ENCODE data around the gene CNN2.

The CNN2 gene

GRCh38 chr19:1045247-1045603 lies 18.8 kb downstream of the CNN2 start:
- Histone ChIP-seq H3K4me3 (no peak overlapping the region), H3K9ac (no peak overlapping the region), H3K9me3 (replicated peaks in 1 of 11) (no peaks in the 10 kb centered on the region; a peak in 1 of 22 replicates), H3K4me2 (no peak overlapping the region), H3K27me3 (no peaks in the 10 kb centered on the region), H4K20me1 (peaks cover 0 to 24% (median 15%) of the 10 kb centered on the region in 11 experiments; a peak in 13 of 22 replicates), H3K27ac (no peak overlapping the region), H3K36me3 (peaks cover 0 to 54% (median 0%) of the 10 kb centered on the region in 11 experiments; a peak in 7 of 22 replicates), H3K4me1 (peaks cover 22 to 62% (median 47%) of the 10 kb centered on the region in 10 experiments)
- no peak for TF ChIP-seq Cebpa-rat (IDR thresholded peaks at IDR 0.05)

- H3K27me3 ChIP-seq, result no peaks in the 10 kb centered on the region
- H3K4me3 ChIP-seq, result no peak overlapping the region
- no peak overlapping the region for H3K27ac ChIP-seq
- H4K20me1 ChIP-seq, result peaks cover 0 to 23% (median 13%) of the 10 kb centered on the region in 11 experiments; a peak in 13 of 22 replicates
- H3K9me3 ChIP-seq (replicated peaks in 1 of 11), result no peaks in the 10 kb centered on the region; a peak in 1 of 22 replicates
- H3K4me2 ChIP-seq, result peak overlapping the region in 7 of 11 experiments; percentile 15 to 45 (median 32); a peak in 11 of 22 replicates
- H3K9ac ChIP-seq, result no peak overlapping the region
- peaks cover 17 to 53% (median 37%) of the 10 kb centered on the region in 10 experiments for H3K4me1 ChIP-seq
- TF ChIP-seq Cebpa-rat (IDR thresholded peaks at IDR 0.05), result no peak
- peaks cover 0 to 59% (median 0%) of the 10 kb centered on the region in 11 experiments; a peak in 7 of 22 replicates for H3K36me3 ChIP-seq
Measured at GRCh38 chr19:1046117-1046626, 19.8 kb downstream of the CNN2 start.

- Histone ChIP-seq H3K4me1 (peaks cover 8 to 44% (median 28%) of the 10 kb centered on the region in 10 experiments; a peak in 19 of 20 replicates), H3K36me3 (peaks cover 0 to 61% (median 0%) of the 10 kb centered on the region in 11 experiments; a peak in 7 of 22 replicates), H3K9ac (no peak overlapping the region), H3K4me2 (peak overlapping the region in 4 of 11 experiments; percentile 5 to 49 (median 38); a peak in 5 of 22 replicates), H3K9me3 (replicated peaks in 1 of 11) (no peaks in the 10 kb centered on the region; a peak in 1 of 22 replicates), H3K27ac (no peak overlapping the region), H3K27me3 (no peaks in the 10 kb centered on the region), H3K4me3 (no peak overlapping the region), H4K20me1 (peaks cover 0 to 14% (median 4%) of the 10 kb centered on the region in 11 experiments; a peak in 11 of 22 replicates)
- TF ChIP-seq Cebpa-rat (IDR thresholded peaks at IDR 0.05), result no peak
Measured at GRCh38 chr19:1046836-1047695, 20.7 kb downstream of the CNN2 start.

- Histone ChIP-seq H3K9ac (no peak overlapping the region), H3K4me2 (no peak overlapping the region), H4K20me1 (peaks cover 0 to 9% (median 0%) of the 10 kb centered on the region in 11 experiments; a peak in 6 of 22 replicates), H3K27me3 (no peaks in the 10 kb centered on the region), H3K4me3 (no peak overlapping the region), H3K9me3 (replicated peaks in 1 of 11) (no peaks in the 10 kb centered on the region; a peak in 1 of 22 replicates), H3K4me1 (peaks cover 2 to 38% (median 23%) of the 10 kb centered on the region in 10 experiments; a peak in 18 of 20 replicates), H3K36me3 (peaks cover 0 to 54% (median 0%) of the 10 kb centered on the region in 11 experiments; a peak in 7 of 22 replicates), H3K27ac (no peak overlapping the region)
- no peak for TF ChIP-seq Cebpa-rat (IDR thresholded peaks at IDR 0.05)
Measured at GRCh38 chr19:1047696-1048147, 21.3 kb downstream of the CNN2 start.

- Histone ChIP-seq H3K4me1 (peaks cover 0 to 34% (median 18%) of the 10 kb centered on the region in 10 experiments; a peak in 16 of 20 replicates), H3K36me3 (peaks cover 0 to 58% (median 0%) of the 10 kb centered on the region in 11 experiments; a peak in 7 of 22 replicates), H3K4me2 (no peak overlapping the region), H3K27ac (no peak overlapping the region), H3K27me3 (no peaks in the 10 kb centered on the region), H3K9me3 (replicated peaks in 1 of 11) (no peaks in the 10 kb centered on the region; a peak in 1 of 22 replicates), H4K20me1 (peaks cover 0 to 8% (median 0%) of the 10 kb centered on the region in 11 experiments; a peak in 2 of 22 replicates), H3K4me3 (no peak overlapping the region), H3K9ac (no peak overlapping the region)
- TF ChIP-seq Cebpa-rat (IDR thresholded peaks at IDR 0.05), result no peak
Measured at GRCh38 chr19:1049106-1049505, 22.7 kb downstream of the CNN2 start.

- TF ChIP-seq Cebpa-rat (IDR thresholded peaks at IDR 0.05), result peak in 2 of 11 experiments; percentile 39 to 74; a peak in 1 of 22 replicates
- H3K9ac ChIP-seq, result no peak overlapping the region
- no peak overlapping the region for H3K4me3 ChIP-seq
- peaks cover 0 to 29% (median 15%) of the 10 kb centered on the region in 10 experiments; a peak in 16 of 20 replicates for H3K4me1 ChIP-seq
- H3K27ac ChIP-seq, result 0 out of 22 replicates have a peak overlapping the region, but pooled peaks of 1 of the 11 experiments have one; percentile 30
- H4K20me1 ChIP-seq, result peaks cover 0 to 10% (median 0%) of the 10 kb centered on the region in 11 experiments; a peak in 3 of 22 replicates
- no peaks in the 10 kb centered on the region for H3K27me3 ChIP-seq
- H3K36me3 ChIP-seq, result peaks cover 0 to 59% (median 0%) of the 10 kb centered on the region in 11 experiments; a peak in 7 of 22 replicates
- H3K9me3 ChIP-seq (replicated peaks in 1 of 11), result no peaks in the 10 kb centered on the region; a peak in 1 of 22 replicates
- H3K4me2 ChIP-seq, result 0 out of 22 replicates have a peak overlapping the region, but pooled peaks of 1 of the 11 experiments have one; percentile 23
Measured at GRCh38 chr19:1049800-1050199, 23.4 kb downstream of the CNN2 start.

- Histone ChIP-seq H3K4me3 (no peak overlapping the region), H3K4me1 (peaks cover 0 to 23% (median 11%) of the 10 kb centered on the region in 10 experiments; a peak in 16 of 20 replicates), H3K9me3 (replicated peaks in 1 of 11) (no peaks in the 10 kb centered on the region; a peak in 1 of 22 replicates), H3K36me3 (peaks cover 0 to 66% (median 0%) of the 10 kb centered on the region in 11 experiments; a peak in 7 of 22 replicates), H3K4me2 (no peak overlapping the region), H3K27me3 (no peaks in the 10 kb centered on the region), H3K9ac (no peak overlapping the region), H3K27ac (no peak overlapping the region; a peak in 1 of 22 replicates), H4K20me1 (peaks cover 0 to 10% (median 0%) of the 10 kb centered on the region in 11 experiments; a peak in 4 of 22 replicates)
- no peak for TF ChIP-seq Cebpa-rat (IDR thresholded peaks at IDR 0.05)
Measured at GRCh38 chr19:1050989-1051788, 24.8 kb downstream of the CNN2 start.

- Histone ChIP-seq H3K9ac (no peak overlapping the region), H3K9me3 (replicated peaks in 1 of 11) (no peaks in the 10 kb centered on the region; a peak in 1 of 22 replicates), H3K27ac (no peak overlapping the region), H3K4me2 (no peak overlapping the region), H3K4me3 (no peak overlapping the region), H3K36me3 (peaks cover 0 to 63% (median 0%) of the 10 kb centered on the region in 11 experiments; a peak in 7 of 22 replicates), H3K4me1 (peaks cover under 1 to 20% (median 8%) of the 10 kb centered on the region in 10 experiments; a peak in 14 of 20 replicates), H4K20me1 (peaks cover 0 to 14% (median 0%) of the 10 kb centered on the region in 11 experiments; a peak in 4 of 22 replicates), H3K27me3 (no peaks in the 10 kb centered on the region)
- TF ChIP-seq Cebpa-rat (IDR thresholded peaks at IDR 0.05), result no peak
Measured at GRCh38 chr19:1051791-1052190, 25.4 kb downstream of the CNN2 start.

All from BLaER1 treated with 17β-estradiol and CSF1 and Interleukin-3, amounts not matched to agents 10 nM and 100 nM (cell line).